Aorta (tissue), 5 donors: ENCODE data around the gene SPO11. TPM values are rescaled to one million over a fixed set of nuclear protein-coding genes. Genes with fewer than 3 reads are reported as not detected.

Experiments
- ATAC-seq: fragments of 200-7000 bp; cut with Tn5 transposase; one replicate; pipeline ENCODE4 v1.9.1; 2022; ENCODE audit warnings: moderate library complexity; ENCODE audit not compliant: low FRiP score
- DNase-seq, 2 donors: peaks; one replicate each; pipeline ENCODE4 v3.0.0-alpha.2; 2020
- H3K27ac ChIP-seq, 2 donors: one replicate each; pipeline ENCODE4 v1.5.1; 2013; ENCODE audit warnings: low read length in 2 of 2, mild to moderate bottlenecking in 2 of 2, moderate library complexity in 2 of 2, control low read depth in 1 of 2, inconsistent platforms in 1 of 2, low read depth in 1 of 2
- H3K27me3 ChIP-seq, 2 donors: one replicate each; pipeline ENCODE4 v1.6.1; 2013; ENCODE audit warnings: control low read depth in 1 of 2, low read length in 1 of 2, mild to moderate bottlenecking in 1 of 2, moderate library complexity in 1 of 2; ENCODE audit not compliant: insufficient read depth in 2 of 2, control insufficient read depth in 1 of 2
- H3K36me3 ChIP-seq, 2 donors: one replicate each; pipeline ENCODE4 v1.6.1; 2013; ENCODE audit warnings: control low read depth in 1 of 2, low read length in 1 of 2, mild to moderate bottlenecking in 1 of 2; ENCODE audit not compliant: insufficient read depth in 2 of 2, control insufficient read depth in 1 of 2
- H3K4me1 ChIP-seq, 2 donors: one replicate each; pipeline ENCODE4 v1.6.1; 2013; ENCODE audit warnings: low read length in 2 of 2, control low read depth in 1 of 2, mild to moderate bottlenecking in 1 of 2, moderate library complexity in 1 of 2; ENCODE audit not compliant: insufficient read depth in 2 of 2, control insufficient read depth in 1 of 2
- H3K4me3 ChIP-seq, 2 donors: one replicate each; pipeline ENCODE4 v1.5.1; 2013; ENCODE audit warnings: low read length in 2 of 2, control low read depth in 1 of 2, mild to moderate bottlenecking in 1 of 2
- H3K9me3 ChIP-seq: one replicate; pipeline ENCODE4 v1.6.1; 2013; ENCODE audit warnings: mild to moderate bottlenecking, low read length; ENCODE audit not compliant: control insufficient read depth
- WGBS, 2 donors: extraction: QIAGEN DNeasy Blood & Tissue Kit; methylation state at CpG; one replicate each; pipeline ENCODE4 v1.1.7; 2013; 5-methylcytosine and 5-hydroxymethylcytosine counted together
- intact Hi-C, 2 donors: fragments of 100-400 bp; cut with DNase I; formaldehyde crosslinking; loops; one replicate each; pipeline versions ENCODE4 v1.14.2 to v1.15.0; 2022
- long read RNA-seq, 2 donors: library from polyadenylated mRNA; unstranded; transcript quantifications; one replicate each; pipeline ENCODE4 v2.0.0, GENCODE V29; 2020 to 2021
- polyA plus RNA-seq, 2 donors: library from polyadenylated mRNA; stranded (reverse); fragments of 200-250 nt; gene quantifications; one replicate each; pipeline ENCODE4 v1.2.3, GENCODE V29; 2013
- total RNA-seq, 2 donors: library from RNA; stranded (reverse); fragmentation: NEBNext Ultra II Directional; extraction: Animal tissue kit (Norgen Biotek cat#: 25700); gene quantifications; one replicate each; pipeline ENCODE4 v1.2.1, GENCODE V29; 2021
- donor health status: healthy with polysubstance abuse.
- donor health status: Bipolar disorder and iron deficiency.
- donor health status: DM: no; HTN: no; CAD: no.
- donor health status: DM: no; HTN: no; CAD: no.
- donor health status: DM: yes; HTN: yes; CAD: no.

Gene SPO11, protein sequence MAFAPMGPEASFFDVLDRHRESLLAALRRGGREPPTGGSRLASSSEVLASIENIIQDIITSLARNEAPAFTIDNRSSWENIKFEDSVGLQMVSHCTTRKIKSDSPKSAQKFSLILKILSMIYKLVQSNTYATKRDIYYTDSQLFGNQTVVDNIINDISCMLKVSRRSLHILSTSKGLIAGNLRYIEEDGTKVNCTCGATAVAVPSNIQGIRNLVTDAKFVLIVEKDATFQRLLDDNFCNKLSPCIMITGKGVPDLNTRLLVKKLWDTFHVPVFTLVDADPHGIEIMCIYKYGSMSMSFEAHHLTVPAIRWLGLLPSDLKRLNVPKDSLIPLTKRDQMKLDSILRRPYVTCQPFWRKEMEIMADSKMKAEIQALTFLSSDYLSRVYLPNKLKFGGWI
- total RNA-seq (not detected), polyA plus RNA-seq (not detected)
- long read RNA-seq, donor 1: 0 reads
- long read RNA-seq, donor 2: 0 reads

DNA sequence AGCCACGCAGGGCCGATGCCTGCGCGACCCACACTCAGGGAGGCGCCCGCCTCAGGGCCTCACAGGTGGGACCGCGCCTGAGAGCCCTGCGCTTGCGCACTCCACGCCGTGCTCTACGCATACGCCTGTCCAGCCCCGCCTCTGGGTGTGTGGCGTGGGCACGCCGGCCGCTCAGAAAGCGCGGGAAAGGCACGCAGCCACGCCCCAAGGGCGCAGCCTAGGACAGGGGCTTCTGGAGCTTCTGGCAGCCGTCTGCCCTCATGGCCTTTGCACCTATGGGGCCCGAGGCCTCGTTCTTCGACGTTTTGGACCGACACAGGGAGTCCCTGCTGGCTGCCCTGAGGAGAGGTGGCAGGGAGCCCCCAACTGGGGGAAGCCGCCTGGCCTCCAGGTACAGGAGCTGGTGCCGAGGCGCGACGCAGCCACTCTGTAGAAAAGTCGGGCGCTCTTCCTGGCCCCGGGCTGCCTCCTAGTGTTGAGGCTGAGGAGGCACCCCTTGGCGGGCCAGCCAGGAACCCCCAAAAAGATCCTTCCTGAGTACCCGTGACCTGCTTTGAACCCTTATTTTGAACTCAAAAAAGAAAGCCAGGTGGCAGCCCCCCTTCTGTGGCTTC, at the start of gene SPO11:
Gene SPO11 (plus strand): TSS at position 196 of the 614 bp plus-strand sequence. CDS start 65 bp downstream, at position 261.
- Histone ChIP-seq H3K27ac (no peak within 1 kb of the TSS), H3K9me3 (no peaks in the 10 kb centered on the region), H3K4me1 (no peaks in the 10 kb centered on the region), H3K27me3 (no peaks in the 10 kb centered on the region), H3K36me3 (no peaks in the 10 kb centered on the region), H3K4me3 (no peak within 1 kb of the TSS)
- DNase-seq (no peak), ATAC-seq (no peak)
- 57 to 63% methylated on average over 40 of the region's 40 CpGs for whole genome bisulfite sequencing, 2 donors
- intact Hi-C loops: no loop called here

DNA sequence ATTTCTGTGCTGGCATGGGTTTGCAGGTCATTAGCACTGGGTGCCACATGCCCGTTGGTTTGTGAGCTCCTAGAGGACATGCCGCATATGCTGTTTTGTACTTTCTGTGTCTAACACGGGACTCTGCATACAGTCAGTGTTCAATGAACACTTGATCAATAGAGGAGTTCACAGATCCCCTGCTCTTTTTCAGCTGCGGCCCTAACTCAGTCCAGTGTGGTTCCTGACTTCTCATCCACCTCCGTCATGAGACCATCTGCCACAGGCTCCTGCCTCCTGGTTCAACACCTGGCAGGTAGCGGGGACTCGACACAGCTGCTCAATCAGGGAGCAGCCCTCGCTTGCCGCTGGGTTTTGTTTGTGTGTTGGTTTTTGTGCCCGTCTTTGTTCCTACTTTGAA, 49.4 kb upstream of the SPO11 start:
- Histone ChIP-seq H3K9me3 (no peaks in the 10 kb centered on the region), H3K27me3 (no peaks in the 10 kb centered on the region), H3K4me1 (no peaks in the 10 kb centered on the region), H3K36me3 (no peaks in the 10 kb centered on the region), H3K27ac (no peak overlapping the region), H3K4me3 (no peak overlapping the region)
- intact Hi-C loops: no loop called here
- no peak for DNase-seq
- ATAC-seq: no peak
- WGBS, 2 donors: 80 to 81% methylated on average over 10 of the region's 10 CpGs

DNA sequence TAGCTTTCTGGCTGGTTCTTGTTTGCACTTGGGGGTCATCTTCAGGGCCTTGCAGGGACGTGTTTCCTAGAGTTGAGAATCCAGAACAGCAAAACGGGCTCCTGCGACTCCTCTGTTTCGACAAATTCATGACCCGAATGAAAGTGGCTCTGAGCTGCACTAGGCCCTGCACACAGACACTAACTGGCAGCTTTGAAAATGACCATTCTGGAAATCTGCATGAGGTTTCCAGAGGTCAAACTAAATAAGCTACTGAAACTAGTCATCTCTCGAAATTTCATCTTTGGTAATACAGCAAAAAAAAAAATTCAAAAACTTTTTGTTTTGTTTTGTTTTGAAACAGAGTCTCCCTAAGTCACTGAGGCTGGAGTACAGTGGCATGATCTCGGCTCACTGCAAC, 47.7 kb upstream of the SPO11 start:
- WGBS, 2 donors: 73 to 79% methylated on average over 7 of the region's 7 CpGs
- no peaks in the 10 kb centered on the region for H3K9me3 ChIP-seq
- no peaks in the 10 kb centered on the region for H3K27me3 ChIP-seq
- intact Hi-C loops: no loop called here
- no peak overlapping the region for H3K27ac ChIP-seq
- H3K4me3 ChIP-seq: no peak overlapping the region
- H3K4me1 ChIP-seq: no peaks in the 10 kb centered on the region
- no peaks in the 10 kb centered on the region for H3K36me3 ChIP-seq
- no peak for DNase-seq
- ATAC-seq: no peak

DNA sequence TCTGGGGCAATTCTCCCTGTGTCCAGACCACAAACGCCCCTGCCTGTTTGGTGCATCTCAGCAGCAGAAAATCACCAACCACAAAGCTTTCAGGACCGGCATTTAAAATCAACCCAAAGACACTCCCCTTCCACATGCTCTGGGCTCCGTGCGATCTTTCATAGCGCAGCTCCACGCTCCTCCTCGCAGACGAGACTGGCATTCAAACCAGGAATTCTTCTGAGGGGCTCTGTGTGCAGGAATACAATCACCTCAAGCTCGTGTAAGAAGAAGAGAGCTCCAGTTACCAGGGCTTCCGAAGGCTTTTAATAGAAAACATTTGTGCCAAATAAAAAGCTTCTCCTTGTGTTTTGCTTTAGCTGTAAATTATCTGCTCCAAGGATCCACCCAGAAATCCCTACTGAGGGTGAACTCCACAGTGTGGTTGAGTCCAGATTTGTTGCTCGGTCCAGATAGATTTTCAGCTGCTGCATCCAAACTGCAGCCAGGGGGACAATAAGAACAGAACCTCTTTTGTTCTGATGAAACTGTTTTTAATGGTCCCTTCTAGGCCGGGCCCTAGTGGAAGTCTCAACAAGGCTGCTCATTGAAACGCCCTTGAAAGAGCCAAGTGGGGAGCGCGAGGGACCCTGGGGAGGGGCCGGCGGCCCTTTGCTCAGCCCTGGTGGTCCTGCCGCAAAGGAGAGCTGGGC, 46.8 kb upstream of the SPO11 start:
- intact Hi-C loops: no loop called here
- ATAC-seq (no peak), DNase-seq (no peak)
- no peaks in the 10 kb centered on the region for H3K27me3 ChIP-seq
- no peaks in the 10 kb centered on the region for H3K36me3 ChIP-seq
- H3K9me3 ChIP-seq: no peaks in the 10 kb centered on the region
- H3K27ac ChIP-seq: no peak overlapping the region
- no peaks in the 10 kb centered on the region for H3K4me1 ChIP-seq
- 10 to 11% methylated on average over 18 of the region's 18 CpGs for WGBS, 2 donors
- no peak overlapping the region for H3K4me3 ChIP-seq

DNA sequence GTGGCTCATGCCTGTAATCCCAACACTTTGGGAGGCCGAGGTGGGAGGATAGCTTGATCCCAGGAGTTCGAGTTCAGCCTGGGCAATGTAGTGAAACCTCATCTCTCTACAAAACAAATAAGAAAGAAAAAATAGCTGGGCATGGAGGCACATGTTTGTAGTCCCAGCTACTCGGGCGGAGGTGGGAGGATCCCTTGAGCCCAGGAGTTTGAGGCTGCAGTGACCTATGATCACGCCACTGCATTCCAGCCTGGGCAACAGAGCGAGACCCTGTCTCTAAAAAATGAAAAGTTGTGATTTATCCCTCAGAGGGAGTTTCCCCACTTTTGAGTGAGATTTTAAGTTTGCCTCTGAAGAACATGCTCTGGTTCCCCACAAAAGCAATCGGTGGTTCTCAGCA, 45.7 kb upstream of the SPO11 start:
- no peaks in the 10 kb centered on the region for H3K9me3 ChIP-seq
- no peaks in the 10 kb centered on the region for H3K27me3 ChIP-seq
- H3K4me3 ChIP-seq: no peak overlapping the region
- no peaks in the 10 kb centered on the region for H3K4me1 ChIP-seq
- no peak for DNase-seq
- intact Hi-C loops: no loop called here
- no peaks in the 10 kb centered on the region for H3K36me3 ChIP-seq
- no peak overlapping the region for H3K27ac ChIP-seq
- ATAC-seq: no peak
- 40 to 53% methylated on average over 7 of the region's 7 CpGs for WGBS, 2 donors

DNA sequence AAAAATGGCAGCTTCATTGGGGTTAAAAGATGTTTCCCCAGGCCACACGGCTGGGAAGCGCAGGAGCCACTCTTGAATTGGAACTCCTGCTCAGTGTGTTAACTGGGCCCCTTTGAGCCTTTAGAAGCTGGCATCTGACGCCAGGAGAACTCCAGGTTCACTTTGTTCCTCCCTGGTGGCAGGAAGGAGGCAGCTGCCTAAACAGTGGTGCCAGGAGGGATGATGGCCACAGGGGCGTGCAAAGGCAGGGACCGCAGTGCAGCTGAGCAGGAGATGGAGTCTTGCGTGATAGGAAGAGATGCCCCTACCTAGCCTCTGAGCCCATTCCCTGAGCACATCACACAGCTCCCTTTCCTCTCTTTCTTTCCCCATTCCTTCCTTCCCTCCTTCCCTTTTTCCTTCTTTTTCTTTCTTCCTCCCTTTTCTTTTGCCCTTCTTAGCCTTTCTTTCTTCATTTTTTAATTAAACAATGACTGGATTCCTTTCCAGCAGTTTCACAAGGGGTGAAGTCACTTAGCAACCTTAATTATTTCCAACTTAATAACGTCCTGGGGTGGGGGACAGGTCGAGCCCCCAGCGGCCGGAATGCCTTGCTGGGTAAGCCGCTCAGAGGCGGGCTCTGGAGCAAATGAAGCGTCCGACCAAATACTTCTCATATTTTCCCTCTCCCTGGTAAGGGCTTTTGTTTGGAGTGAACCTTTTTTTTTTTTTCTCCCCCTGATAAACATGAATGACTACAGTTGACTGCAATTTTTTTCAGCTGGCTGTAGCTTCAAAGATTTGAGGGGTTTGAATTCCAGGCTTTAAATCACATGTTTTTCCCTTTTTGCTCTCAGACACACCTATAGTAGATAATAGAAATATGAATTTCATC, 42.4 kb upstream of the SPO11 start:
- Histone ChIP-seq H3K27ac (no peak overlapping the region), H3K4me1 (no peaks in the 10 kb centered on the region), H3K36me3 (no peaks in the 10 kb centered on the region), H3K9me3 (no peaks in the 10 kb centered on the region), H3K27me3 (no peaks in the 10 kb centered on the region), H3K4me3 (no peak overlapping the region)
- ATAC-seq (no peak), DNase-seq (no peak)
- WGBS, 2 donors: 28 to 29% methylated on average over 14 of the region's 14 CpGs
- intact Hi-C loops: no loop called here

DNA sequence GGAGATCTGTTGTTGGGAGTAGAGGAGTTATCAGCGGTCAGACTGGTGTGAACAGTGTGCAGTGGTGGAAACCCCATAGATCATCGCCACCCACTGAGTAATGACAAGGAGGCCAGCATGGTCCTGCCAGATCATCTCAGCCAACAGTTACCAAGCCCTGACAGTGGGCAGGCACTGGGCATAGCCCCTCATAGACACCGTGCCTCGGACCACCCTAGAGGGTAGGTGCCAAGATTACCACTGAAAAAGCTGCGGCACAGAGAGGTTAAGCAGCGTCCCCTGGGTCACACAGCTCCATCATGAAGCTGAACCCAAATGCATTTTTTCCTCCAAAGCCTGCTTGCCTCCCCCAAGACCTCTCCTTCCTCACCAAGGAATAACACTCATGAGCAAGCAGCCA, 41.7 kb upstream of the SPO11 start:
- H3K36me3 ChIP-seq: no peaks in the 10 kb centered on the region
- H3K27ac ChIP-seq: no peak overlapping the region
- H3K4me3 ChIP-seq: no peak overlapping the region
- DNase-seq (no peak), ATAC-seq (no peak)
- intact Hi-C loops: no loop called here
- 34 to 49% methylated on average over 6 of the region's 6 CpGs for WGBS, 2 donors
- no peaks in the 10 kb centered on the region for H3K9me3 ChIP-seq
- H3K27me3 ChIP-seq: no peaks in the 10 kb centered on the region
- H3K4me1 ChIP-seq: no peaks in the 10 kb centered on the region

DNA sequence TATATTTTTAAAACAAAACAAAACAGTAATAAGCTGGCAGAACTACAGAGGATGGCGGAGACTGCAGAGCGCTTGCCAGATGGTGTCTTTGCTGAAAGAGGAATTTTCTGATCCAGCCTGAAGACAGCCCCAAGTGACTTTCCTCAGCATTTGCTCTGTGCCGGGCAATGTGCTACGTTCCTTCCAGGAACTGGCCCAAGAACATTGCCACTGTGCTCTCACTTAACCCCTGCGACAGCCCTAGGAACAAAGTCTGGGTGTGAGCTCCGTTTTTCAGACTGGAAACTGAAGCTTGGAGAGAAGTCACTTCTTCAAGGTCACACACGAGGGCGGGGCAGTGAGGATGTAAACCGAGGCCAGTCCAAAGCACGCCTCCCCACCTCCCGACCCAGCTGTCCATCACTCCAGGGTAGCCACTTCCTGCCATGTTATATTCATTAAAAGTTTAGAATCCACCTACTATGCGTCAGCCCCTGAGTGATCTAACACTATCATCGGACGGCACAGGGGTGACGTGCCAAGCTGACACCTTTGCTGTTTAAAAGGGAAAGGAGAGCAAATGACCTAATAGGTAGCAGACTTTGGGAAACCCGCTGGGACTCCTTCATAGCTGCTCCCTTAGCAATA, 40.8 kb upstream of the SPO11 start:
- Histone ChIP-seq H3K9me3 (no peaks in the 10 kb centered on the region), H3K27ac (no peak overlapping the region), H3K4me1 (no peaks in the 10 kb centered on the region), H3K4me3 (no peak overlapping the region), H3K27me3 (no peaks in the 10 kb centered on the region), H3K36me3 (no peaks in the 10 kb centered on the region)
- WGBS, 2 donors: 19 to 29% methylated on average over 16 of the region's 16 CpGs
- no peak for DNase-seq
- ATAC-seq: no peak
- intact Hi-C loops: no loop called here
